ENCODE measurements around the gene SMIM1.

The SMIM1 gene

DNA sequence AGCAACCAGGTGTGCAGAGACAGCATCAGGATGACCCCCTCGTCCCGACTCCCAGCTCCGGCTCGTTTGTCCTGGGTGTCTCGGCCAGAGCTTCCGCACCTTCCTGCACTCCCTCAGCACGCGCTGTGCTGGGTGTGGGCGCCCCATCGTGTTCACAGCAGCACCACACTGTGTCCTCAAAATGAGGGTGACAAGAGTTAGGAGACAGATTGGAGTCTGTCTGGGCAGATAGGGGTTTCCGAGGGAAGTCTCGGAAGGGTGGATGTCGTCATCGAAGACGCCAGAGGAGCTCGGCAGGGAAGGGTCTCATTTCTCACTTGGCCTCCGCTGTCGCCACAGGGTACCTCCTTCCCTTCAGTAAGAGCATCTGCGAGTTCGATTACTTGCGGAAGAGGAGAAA lies 16.2 kb upstream of the SMIM1 start:
- TF ChIP-seq, protein P1, sequence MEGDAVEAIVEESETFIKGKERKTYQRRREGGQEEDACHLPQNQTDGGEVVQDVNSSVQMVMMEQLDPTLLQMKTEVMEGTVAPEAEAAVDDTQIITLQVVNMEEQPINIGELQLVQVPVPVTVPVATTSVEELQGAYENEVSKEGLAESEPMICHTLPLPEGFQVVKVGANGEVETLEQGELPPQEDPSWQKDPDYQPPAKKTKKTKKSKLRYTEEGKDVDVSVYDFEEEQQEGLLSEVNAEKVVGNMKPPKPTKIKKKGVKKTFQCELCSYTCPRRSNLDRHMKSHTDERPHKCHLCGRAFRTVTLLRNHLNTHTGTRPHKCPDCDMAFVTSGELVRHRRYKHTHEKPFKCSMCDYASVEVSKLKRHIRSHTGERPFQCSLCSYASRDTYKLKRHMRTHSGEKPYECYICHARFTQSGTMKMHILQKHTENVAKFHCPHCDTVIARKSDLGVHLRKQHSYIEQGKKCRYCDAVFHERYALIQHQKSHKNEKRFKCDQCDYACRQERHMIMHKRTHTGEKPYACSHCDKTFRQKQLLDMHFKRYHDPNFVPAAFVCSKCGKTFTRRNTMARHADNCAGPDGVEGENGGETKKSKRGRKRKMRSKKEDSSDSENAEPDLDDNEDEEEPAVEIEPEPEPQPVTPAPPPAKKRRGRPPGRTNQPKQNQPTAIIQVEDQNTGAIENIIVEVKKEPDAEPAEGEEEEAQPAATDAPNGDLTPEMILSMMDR (IDR thresholded peaks at IDR 0.05; ENCODE audit: low read depth, low read length): no peak
- Histone ChIP-seq H3K36me3 (no peaks in the 10 kb centered on the region), H3K9me3 (ENCODE audit: severe bottlenecking) (no peaks in the 10 kb centered on the region), H3K27ac (no peak overlapping the region), H3K27me3 (ENCODE audit: insufficient read depth, low read depth, severe bottlenecking) (no peaks in the 10 kb centered on the region), H3K4me3 (ENCODE audit: low read depth, low read length) (no peak overlapping the region)
- no peak for DNase-seq

DNA sequence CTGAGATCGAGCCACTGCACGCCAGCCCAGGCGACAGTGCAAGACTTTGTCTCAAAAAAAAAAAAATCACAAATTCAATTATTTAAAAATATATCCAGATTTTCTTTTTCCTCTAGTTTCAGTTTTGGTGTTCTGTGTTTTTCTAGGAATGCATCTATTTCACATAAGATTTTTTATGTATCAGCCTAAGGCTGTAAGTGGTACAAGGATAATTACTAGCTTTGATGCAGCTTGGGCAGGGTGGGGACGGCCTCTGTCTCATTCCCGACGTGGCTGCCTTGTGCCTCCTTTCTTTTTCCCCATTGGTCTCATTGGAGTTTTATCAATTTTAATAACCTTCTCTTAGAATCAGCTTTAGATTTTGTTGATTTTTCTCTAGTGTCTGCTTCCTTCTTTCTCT lies 13.4 kb upstream of the SMIM1 start:
- no peak for DNase-seq
- TF ChIP-seq, protein P1 (IDR thresholded peaks at IDR 0.05; ENCODE audit: low read depth, low read length): no peak
- no peak overlapping the region for H3K27ac ChIP-seq
- no peaks in the 10 kb centered on the region for H3K27me3 ChIP-seq (ENCODE audit: insufficient read depth, low read depth, severe bottlenecking)
- no peaks in the 10 kb centered on the region for H3K9me3 ChIP-seq (ENCODE audit: severe bottlenecking)
- no peak overlapping the region for H3K4me3 ChIP-seq (ENCODE audit: low read depth, low read length)
- H3K36me3 ChIP-seq: no peaks in the 10 kb centered on the region

DNA sequence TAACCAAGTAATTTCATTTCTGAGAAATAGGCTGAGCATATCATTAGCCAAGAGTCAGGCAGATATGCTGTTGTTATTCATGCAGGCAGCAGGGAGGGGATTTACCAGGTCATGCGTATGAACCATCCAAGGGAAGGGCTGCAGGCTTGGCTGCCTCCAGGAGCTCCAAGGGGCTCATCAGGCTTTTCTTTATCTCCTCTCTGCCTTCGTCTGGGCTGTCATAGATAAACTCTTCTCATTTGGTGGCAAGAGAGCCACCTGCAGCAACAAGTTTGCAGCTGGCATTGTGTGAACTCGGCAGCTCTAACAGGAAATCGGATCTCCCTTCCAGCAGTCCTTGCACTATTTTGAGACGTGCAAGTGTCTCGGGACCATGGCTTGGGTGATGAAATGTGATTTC lies 12.8 kb upstream of the SMIM1 start:
- Histone ChIP-seq H3K4me3 (ENCODE audit: low read depth, low read length) (no peak overlapping the region), H3K9me3 (ENCODE audit: severe bottlenecking) (no peaks in the 10 kb centered on the region), H3K36me3 (no peaks in the 10 kb centered on the region), H3K27ac (no peak overlapping the region), H3K27me3 (ENCODE audit: insufficient read depth, low read depth, severe bottlenecking) (no peaks in the 10 kb centered on the region)
- TF ChIP-seq, protein P1 (IDR thresholded peaks at IDR 0.05; ENCODE audit: low read depth, low read length): no peak
- no peak for DNase-seq

DNA sequence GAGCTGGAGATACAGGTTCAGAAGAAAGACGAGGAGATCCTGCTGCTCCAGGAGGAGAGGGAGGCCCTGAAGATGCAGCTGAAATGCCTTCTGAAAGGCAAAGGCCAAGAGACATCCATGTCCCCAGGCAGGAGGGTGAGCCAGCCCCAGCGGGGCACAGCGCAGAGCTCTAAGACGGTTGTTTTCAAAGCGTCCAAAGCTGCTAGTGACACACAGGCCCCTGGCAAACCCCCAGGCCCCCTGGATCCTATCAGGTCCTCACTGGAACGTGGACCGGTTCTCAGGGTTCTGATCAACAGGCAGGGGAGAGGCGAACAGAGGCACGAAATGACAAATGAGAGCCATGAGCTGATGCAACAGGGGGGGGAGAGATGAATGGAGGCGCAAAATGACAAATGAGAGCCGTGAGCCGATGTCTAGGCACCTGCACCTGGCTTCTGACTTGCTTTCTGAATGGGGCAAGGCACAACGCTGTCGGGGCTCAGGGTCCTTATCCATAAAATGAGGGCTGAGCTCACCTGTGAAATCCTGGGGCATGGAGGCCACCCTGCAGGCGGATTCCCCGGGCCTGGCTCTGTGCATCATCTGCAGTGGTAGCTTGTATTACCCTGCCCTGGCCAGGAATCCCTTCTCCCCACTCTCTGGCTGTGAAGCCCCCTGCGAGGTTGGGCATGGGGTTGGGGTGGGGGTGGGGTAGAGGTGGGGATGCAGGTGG lies 11.1 kb upstream of the SMIM1 start:
- no peaks in the 10 kb centered on the region for H3K27me3 ChIP-seq (ENCODE audit: insufficient read depth, low read depth, severe bottlenecking)
- no peaks in the 10 kb centered on the region for H3K36me3 ChIP-seq
- TF ChIP-seq, protein P1 (IDR thresholded peaks at IDR 0.05; ENCODE audit: low read depth, low read length): no peak
- H3K4me3 ChIP-seq (ENCODE audit: low read depth, low read length): no peak overlapping the region
- DNase-seq: no peak
- no peak overlapping the region for H3K27ac ChIP-seq
- H3K9me3 ChIP-seq (ENCODE audit: severe bottlenecking): no peaks in the 10 kb centered on the region

DNA sequence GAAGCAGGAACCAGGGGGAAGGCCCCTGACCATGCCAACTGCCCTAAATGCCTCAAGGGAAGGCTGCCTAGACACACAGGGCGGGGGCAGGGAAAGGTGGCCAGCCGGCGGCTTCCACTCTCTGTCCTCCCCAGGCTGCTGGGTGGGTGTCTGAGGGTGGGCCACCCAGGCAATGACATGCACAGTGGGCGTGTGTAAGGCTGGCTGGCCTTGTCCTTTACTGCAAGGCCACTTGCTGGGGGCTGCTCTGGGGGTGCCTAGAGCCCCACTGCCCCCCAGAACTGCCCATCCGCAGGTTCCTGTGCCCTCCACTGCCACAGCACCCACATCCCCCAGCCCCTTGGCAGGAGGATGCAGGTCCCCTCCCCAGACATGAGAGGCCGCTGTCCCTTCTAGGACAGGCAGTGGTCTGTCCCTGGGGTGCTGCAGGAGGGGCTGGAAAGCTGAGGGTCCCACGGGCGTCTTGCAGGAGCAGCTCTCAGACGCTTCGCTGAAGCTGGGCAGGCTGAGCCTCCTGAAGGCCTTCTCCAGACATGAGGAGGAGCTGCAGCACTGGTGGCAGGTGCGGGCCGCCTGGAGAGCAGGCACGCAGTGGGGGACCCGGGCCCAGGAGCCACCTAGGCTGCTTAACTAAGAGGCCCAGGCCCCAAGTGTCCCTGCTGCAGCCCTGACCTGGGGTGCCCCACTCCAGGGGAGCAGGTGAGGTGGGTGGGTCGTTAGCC lies 10.2 kb upstream of the SMIM1 start:
- no peak for DNase-seq
- Histone ChIP-seq H3K36me3 (no peaks in the 10 kb centered on the region), H3K27ac (no peak overlapping the region), H3K27me3 (ENCODE audit: insufficient read depth, low read depth, severe bottlenecking) (no peaks in the 10 kb centered on the region), H3K9me3 (ENCODE audit: severe bottlenecking) (no peaks in the 10 kb centered on the region), H3K4me3 (ENCODE audit: low read depth, low read length) (no peak overlapping the region)
- TF ChIP-seq, protein P1 (IDR thresholded peaks at IDR 0.05; ENCODE audit: low read depth, low read length): no peak

Measured in WERI-Rb-1 (cell line).